AG09309 (cell line): Measurements from ENCODE around the gene WDFY3.
"Not testable (repeated sequence)": the region's sequence is repeated elsewhere in the genome, so short reads cannot be mapped to it uniquely, and the experiment has no call there.

Experiments used
- DNase-seq: peaks from one replicate; pipeline ENCODE4 v3.0.0-alpha.2; 2010; ENCODE audit warnings: low read depth
- H3K4me3 ChIP-seq: 2 replicates; pipeline ENCODE4 v1.5.1; 2011; ENCODE audit warnings: mild to moderate bottlenecking, low read depth, low read length, moderate library complexity; ENCODE audit not compliant: control insufficient read depth
- TF ChIP-seq, protein P1 (sequence below): IDR thresholded peaks from 2 replicates; pipeline ENCODE4 v1.5.1; 2011; ENCODE audit warnings: mild to moderate bottlenecking, low read depth, low read length, inconsistent platforms; ENCODE audit not compliant: insufficient read depth, control insufficient read depth; ENCODE audit errors: missing control alignments

Gene WDFY3

DNA sequence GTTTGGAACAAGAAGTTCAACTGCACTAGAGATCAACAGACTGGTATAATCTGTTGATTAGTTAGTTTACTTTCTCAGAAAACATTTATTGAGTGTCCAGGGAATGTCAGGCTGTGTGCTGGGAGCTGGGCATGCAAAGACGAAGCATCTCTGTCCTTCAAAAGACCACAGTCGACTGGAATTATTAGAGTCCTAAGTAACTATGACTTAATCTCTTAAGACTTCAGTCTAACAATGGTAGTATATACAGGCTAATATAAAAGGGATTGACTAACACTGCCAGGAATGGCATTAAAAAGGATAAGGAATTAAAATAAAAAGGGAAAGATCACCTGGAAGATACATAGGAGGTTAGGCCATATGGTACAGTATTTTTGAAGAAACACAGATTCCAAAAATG lies 128.7 kb downstream of the WDFY3 start:
- DNase-seq = no peak
- no peak overlapping the region for H3K4me3 ChIP-seq
- TF ChIP-seq, protein P1, sequence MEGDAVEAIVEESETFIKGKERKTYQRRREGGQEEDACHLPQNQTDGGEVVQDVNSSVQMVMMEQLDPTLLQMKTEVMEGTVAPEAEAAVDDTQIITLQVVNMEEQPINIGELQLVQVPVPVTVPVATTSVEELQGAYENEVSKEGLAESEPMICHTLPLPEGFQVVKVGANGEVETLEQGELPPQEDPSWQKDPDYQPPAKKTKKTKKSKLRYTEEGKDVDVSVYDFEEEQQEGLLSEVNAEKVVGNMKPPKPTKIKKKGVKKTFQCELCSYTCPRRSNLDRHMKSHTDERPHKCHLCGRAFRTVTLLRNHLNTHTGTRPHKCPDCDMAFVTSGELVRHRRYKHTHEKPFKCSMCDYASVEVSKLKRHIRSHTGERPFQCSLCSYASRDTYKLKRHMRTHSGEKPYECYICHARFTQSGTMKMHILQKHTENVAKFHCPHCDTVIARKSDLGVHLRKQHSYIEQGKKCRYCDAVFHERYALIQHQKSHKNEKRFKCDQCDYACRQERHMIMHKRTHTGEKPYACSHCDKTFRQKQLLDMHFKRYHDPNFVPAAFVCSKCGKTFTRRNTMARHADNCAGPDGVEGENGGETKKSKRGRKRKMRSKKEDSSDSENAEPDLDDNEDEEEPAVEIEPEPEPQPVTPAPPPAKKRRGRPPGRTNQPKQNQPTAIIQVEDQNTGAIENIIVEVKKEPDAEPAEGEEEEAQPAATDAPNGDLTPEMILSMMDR = no peak

GRCh38 chr4:84829633-84830032 lies 136.9 kb downstream of the WDFY3 start:
- not testable (repeated sequence) for H3K4me3 ChIP-seq, DNase-seq

- TF ChIP-seq, protein P1 = no peak
- H3K4me3 ChIP-seq = no peak overlapping the region
- no peak for DNase-seq
These were observed 139.8 kb downstream of the WDFY3 start for GRCh38 chr4:84826681-84827080.

DNA sequence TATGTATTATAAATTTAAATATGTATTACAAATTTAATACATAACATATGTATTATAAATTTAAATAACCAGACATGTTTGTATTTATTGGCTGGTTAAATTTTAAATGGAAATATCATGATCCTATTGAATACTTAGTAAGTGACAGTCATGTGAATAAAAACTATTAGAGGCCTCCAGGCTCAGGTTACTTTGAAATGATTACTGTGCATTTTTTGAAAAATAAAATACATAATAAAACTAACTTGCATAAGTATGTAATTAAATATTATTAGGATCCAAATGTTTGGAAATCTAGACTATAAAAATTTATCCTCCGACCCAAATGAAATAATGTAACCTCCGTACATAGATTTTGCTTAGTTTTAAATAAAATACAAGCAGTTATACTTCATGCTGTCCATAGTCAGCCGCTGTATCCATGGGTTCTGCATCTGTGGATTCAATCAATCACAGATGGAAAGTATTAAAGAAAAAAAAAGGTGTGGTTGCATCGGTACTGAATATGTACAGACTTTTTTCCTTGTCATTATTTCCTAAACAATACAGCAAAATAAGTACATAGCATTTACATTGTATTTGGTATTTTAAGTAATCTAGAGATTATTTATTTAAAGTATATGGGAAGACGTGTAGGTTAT lies 140.7 kb downstream of the WDFY3 start:
- DNase-seq = no peak
- H3K4me3 ChIP-seq = no peak overlapping the region
- TF ChIP-seq, protein P1 = no peak

DNA sequence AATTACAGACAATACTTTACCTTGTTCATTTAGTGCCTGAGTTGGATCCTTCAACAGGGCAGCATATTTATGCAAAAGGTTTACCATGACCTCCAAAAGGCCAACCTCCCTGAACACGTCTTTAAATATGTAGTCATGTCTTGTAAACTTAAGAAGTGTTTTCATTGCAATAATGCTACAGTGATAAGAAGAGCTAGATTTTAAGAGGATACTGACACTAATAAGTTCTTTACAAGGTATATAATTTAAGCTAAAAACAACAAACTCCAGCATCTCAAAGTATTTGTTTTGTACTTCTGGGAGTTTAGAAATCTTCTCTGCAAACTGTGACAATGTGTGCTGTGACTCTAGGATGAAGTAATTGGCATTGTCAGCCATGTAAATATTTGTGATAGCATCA lies 145.4 kb downstream of the WDFY3 start:
- no peak overlapping the region for H3K4me3 ChIP-seq
- TF ChIP-seq, protein P1 = no peak
- DNase-seq = no peak

DNA sequence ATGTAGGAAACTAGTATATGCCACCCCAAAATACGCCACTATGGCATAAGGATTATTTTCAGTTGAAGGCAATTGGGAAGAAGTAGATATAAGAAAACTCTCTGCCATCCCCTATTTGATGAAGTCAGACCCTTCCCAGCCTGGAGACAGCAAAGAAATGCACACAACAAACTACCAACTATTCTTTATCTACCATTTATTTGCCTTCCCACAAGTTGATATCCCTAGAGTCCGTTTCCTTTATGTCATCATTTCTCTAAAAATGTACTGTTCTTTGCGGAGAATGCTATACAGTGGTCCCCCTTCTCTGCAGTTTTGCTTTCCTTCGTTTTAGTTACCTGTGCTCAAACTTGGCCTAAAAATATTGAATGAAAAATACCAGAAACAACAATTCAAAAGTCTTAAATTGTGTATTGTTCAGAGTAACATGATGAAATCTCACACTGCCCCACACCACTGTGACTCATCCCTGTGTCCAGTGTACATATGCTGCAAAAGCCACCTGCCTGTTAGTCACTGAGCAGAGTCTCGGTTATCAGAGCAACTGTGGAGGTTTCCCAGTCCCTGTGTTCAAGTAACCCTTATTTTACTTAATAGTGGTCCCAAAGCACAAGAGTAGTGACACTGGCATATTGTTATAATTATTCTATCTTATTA lies 152.3 kb downstream of the WDFY3 start:
- H3K4me3 ChIP-seq = no peak overlapping the region
- TF ChIP-seq, protein P1 = no peak
- DNase-seq = peak; percentile 59

DNA sequence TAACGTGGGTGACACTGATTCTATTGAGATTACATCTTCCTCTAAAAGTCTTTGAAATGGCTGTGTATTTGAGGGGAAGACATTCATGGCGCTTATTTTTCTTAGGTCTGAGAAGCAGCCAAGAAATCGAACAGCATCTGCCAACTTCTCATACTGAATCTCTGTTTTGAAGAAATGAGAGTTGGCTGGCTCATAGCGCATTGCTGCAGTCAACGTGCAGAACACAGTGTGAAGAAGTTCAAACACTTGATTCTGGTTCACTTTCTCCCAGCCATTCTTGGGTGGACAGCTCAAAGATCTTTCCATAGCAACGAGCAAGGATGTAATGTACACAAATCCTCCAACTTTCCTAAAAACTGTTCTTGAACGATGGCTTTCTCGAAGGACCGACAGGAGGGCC lies 156.5 kb downstream of the WDFY3 start:
- TF ChIP-seq, protein P1 = no peak
- H3K4me3 ChIP-seq = no peak overlapping the region
- DNase-seq = no peak
